Tibial nerve (tissue), 3 donors: ENCODE data around the gene IL31RA.

Source experiments
- POLR2A ChIP-seq, 2 donors: fragments of 450-650 bp; IDR thresholded peaks; one replicate each; pipeline ENCODE4 v1.6.1; 2017; ENCODE audit warnings: antibody characterized with exemption in 2 of 2, mild to moderate bottlenecking in 2 of 2, moderate library complexity in 2 of 2
- TF ChIP-seq, protein P1 (sequence below), 5 experiments: fragments of 200-600 bp in 3 of 5; fragments of 450-650 bp in 2 of 5; sonication (generic) in 3 of 5; IDR thresholded peaks; one replicate each; pipeline ENCODE4 v1.5.1; 2016 to 2019; ENCODE audit warnings: antibody characterized with exemption in 5 of 5, mild to moderate bottlenecking in 3 of 5, moderate library complexity in 2 of 5

DNA sequence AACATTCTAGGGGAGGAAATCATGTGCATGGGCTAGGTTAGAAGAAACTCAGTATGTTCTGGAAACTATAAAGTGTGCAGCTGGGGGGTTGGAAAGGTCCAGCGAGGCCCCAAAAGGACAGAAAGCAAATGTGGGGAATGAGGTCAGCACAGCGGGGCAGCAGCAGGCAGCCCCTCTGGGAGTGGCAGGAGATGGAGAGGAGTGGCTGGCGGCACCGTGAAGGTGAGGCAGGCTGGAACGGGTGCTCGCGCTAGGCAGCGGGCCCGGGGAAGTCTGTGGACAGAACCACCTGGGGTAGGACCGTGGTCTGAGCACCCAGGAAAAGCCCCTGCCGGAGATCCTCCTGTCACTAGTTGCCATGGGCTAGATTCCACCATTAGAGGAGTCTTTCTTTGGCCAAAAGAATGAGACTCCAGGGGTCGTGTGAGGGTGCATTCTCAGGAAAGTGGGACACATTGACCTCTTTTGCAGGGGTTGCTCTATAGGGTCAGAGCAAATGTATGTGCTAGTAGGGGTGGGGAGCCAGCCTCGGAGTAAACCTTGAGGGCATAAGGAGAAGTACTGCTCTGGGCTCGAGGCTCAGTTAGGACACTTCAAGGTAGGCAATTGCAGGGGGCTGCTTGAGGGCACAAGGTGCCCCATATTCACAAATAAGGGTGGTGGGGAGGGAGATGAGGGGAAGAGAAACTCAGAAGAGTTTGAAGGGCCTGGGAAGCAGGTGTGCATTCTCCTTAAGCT lies 82.4 kb downstream of the IL31RA start:
- TF ChIP-seq, protein P1, sequence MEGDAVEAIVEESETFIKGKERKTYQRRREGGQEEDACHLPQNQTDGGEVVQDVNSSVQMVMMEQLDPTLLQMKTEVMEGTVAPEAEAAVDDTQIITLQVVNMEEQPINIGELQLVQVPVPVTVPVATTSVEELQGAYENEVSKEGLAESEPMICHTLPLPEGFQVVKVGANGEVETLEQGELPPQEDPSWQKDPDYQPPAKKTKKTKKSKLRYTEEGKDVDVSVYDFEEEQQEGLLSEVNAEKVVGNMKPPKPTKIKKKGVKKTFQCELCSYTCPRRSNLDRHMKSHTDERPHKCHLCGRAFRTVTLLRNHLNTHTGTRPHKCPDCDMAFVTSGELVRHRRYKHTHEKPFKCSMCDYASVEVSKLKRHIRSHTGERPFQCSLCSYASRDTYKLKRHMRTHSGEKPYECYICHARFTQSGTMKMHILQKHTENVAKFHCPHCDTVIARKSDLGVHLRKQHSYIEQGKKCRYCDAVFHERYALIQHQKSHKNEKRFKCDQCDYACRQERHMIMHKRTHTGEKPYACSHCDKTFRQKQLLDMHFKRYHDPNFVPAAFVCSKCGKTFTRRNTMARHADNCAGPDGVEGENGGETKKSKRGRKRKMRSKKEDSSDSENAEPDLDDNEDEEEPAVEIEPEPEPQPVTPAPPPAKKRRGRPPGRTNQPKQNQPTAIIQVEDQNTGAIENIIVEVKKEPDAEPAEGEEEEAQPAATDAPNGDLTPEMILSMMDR (IDR thresholded peaks at IDR 0.05) = no peak
- TF ChIP-seq POLR2A (IDR thresholded peaks at IDR 0.05) = no peak
